Activated naive CD8-positive, alpha-beta T cell treated with anti-CD3 and anti-CD28 coated beads, Interleukin-2, amount 50 U/mL, for 24 hours (primary cell): ENCODE data around the gene ASB6.

Experiments used
- ATAC-seq: fragments of 150-1000 bp; cut with Tn5 transposase; one replicate; pipeline ENCODE4 v1.10.0; 2021
- DNase-seq: peaks from one replicate; pipeline ENCODE4 v3.0.0; 2021
- H3K27ac Mint-ChIP-seq: one replicate; pipeline ENCODE4 v1.8.0; 2021; ENCODE audit warnings: mild to moderate bottlenecking, mixed read lengths
- H3K27me3 Mint-ChIP-seq: one replicate; pipeline ENCODE4 v1.8.0; 2021; ENCODE audit warnings: mixed read lengths
- H3K36me3 Mint-ChIP-seq: one replicate; pipeline ENCODE4 v1.8.0; 2021; ENCODE audit warnings: low read depth, mixed read lengths
- H3K4me1 Mint-ChIP-seq: one replicate; pipeline ENCODE4 v1.8.0; 2021; ENCODE audit warnings: mixed read lengths
- H3K4me3 Mint-ChIP-seq: one replicate; pipeline ENCODE4 v1.8.0; 2021; ENCODE audit warnings: mild to moderate bottlenecking, moderate library complexity, mixed read lengths
- H3K9me3 Mint-ChIP-seq: one replicate; pipeline ENCODE4 v1.8.0; 2021; ENCODE audit warnings: mixed read lengths

The ASB6 gene

DNA sequence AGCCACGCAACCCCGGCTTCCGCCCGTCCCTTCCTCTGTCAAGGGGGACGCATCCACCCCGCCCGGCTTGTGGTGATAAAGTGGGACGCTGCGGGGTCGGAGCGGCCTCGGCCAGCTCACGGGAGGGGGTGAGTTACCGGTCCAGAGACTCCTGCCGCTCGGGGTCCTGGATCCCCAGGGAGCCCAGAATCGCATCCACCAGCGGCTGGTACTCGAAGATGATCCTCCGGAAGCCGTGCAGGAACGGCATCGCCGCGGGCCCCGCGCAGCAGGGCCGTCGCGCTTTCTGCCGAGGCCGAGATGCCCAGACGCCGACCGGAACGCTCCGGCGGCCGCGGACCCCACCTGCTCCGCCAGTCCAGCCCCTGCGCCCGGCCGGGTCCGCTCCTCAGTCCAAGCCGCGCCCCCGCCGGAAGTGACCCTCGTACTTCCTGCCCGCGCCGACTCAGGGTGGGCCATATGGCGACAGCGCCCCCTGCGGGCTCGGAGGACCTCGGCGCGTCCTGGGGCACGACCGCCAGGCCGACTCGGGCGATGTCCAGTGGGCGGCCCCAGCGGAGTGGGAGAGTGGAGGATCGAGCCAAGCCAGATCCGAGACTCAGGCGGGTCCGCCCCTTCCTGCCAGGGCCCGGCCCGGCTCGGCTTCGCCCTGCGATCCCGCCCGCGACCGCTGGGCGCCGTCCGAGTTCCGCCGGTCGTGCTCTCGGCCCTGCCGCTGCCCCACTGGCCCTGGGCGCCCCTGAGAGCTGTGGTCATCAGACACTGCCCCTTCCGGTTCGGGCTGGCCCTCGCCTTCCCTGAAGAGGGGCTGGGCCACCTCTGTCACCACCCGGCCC lies at the start of gene ASB6:
TSS of gene ASB6 (minus strand) at position 402 of the 836 bp plus-strand sequence. CDS start at position 250, 152 bp downstream.
- Mint-ChIP-seq H3K4me3 (peak within 1 kb of the TSS; percentile 90), H3K4me1 (peaks cover 16% of the 10 kb centered on the region), H3K27me3 (no peaks in the 10 kb centered on the region), H3K27ac (peak within 1 kb of the TSS; percentile 84), H3K9me3 (no peaks in the 10 kb centered on the region), H3K36me3 (peaks cover 10% of the 10 kb centered on the region)
- peak; percentile 100 for DNase-seq
- ATAC-seq, result peak; percentile 95

GRCh38 chr9:129688285-129689043 lies 46.5 kb upstream of the ASB6 start:
- H3K27me3 Mint-ChIP-seq, result peaks cover 11% of the 10 kb centered on the region
- H3K27ac Mint-ChIP-seq, result no peak overlapping the region
- DNase-seq (no peak), ATAC-seq (no peak)
- H3K4me1 Mint-ChIP-seq, result no peaks in the 10 kb centered on the region
- H3K36me3 Mint-ChIP-seq, result no peaks in the 10 kb centered on the region
- no peaks in the 10 kb centered on the region for H3K9me3 Mint-ChIP-seq
- no peak overlapping the region for H3K4me3 Mint-ChIP-seq

DNA sequence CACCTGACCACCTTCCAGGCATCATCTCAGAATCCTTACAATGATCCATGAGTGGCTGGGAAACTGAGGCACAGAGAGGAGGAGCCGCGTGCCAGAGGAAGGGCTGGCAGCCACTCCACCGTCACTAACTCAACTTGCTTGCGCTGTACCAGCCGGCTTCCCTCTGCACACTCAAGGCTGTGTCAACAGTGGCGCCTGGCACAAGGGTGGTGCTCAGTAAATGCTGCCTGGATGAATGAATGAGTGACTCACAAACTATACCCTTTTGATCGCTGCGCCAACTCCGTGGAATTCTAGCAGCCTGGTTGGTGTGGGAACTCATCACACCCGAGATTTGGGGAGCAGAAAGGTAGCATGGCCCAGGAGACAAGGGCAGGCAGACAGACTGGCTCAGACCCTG lies 45.4 kb upstream of the ASB6 start:
- H3K4me3 Mint-ChIP-seq, result no peak overlapping the region
- H3K36me3 Mint-ChIP-seq, result no peaks in the 10 kb centered on the region
- no peaks in the 10 kb centered on the region for H3K4me1 Mint-ChIP-seq
- H3K27ac Mint-ChIP-seq, result no peak overlapping the region
- H3K9me3 Mint-ChIP-seq, result no peaks in the 10 kb centered on the region
- peaks cover 9% of the 10 kb centered on the region for H3K27me3 Mint-ChIP-seq
- ATAC-seq (no peak), DNase-seq (no peak)

- Mint-ChIP-seq H3K4me1 (no peaks in the 10 kb centered on the region), H3K4me3 (no peak overlapping the region), H3K27ac (no peak overlapping the region), H3K9me3 (no peaks in the 10 kb centered on the region), H3K27me3 (peaks cover 9% of the 10 kb centered on the region), H3K36me3 (no peaks in the 10 kb centered on the region)
- no peak for DNase-seq
- no peak for ATAC-seq
Measured at GRCh38 chr9:129686736-129687135, 44.8 kb upstream of the ASB6 start.

DNA sequence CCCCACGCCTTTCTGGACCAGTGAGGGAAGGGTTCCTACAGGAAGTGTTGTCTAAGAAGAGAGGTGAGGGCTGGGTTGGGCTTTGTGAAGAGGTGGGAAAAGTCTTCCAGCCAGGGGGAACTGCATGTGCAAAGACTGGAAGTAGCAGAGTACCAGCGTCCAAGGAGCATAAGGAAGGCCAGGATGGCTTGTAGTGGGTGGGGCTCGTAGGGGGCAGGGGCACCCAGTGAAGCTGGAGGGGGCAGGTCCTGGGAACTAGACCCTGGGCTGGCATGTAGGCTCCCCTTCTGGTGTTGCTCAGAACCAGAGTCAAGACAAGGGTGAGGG lies 43.9 kb upstream of the ASB6 start:
- ATAC-seq, result no peak
- no peak for DNase-seq
- no peaks in the 10 kb centered on the region for H3K9me3 Mint-ChIP-seq
- H3K4me1 Mint-ChIP-seq, result no peaks in the 10 kb centered on the region
- no peak overlapping the region for H3K27ac Mint-ChIP-seq
- H3K27me3 Mint-ChIP-seq, result peaks cover 8% of the 10 kb centered on the region
- no peak overlapping the region for H3K4me3 Mint-ChIP-seq
- H3K36me3 Mint-ChIP-seq, result no peaks in the 10 kb centered on the region

DNA sequence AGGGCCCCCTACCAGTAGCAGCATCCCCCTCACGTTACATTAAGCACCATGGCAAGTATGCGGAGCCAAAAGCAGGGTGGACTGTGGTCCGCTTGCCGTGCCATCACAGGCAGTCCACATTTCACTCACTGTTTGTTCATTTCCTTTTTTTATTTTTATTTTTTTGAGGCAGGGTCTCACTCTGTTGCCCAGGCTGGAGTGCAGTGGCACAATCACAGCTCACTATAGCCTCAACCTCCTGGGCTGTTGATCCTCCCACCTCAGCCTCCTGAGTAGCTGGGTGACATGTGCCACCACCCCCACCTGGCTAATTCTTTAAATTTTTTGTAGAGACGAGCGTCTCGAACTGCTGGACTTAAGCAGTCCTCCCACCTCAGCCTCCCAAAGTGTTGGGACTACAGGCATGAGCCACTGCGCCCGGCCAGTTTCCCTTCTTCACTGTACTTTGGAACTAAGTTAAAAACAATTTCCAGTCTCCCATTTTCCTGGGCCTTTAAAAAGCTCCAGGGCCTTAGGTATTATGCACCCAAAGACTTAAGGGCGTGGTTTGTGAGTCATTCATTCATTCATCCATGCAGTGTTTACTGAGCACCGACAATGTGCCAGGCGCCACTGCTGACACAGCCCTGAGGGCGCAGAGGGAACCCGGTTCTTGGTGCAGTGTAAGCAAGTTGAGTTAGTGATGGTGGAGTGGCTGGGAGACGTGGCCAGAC lies 43.4 kb upstream of the ASB6 start:
- peaks cover 12% of the 10 kb centered on the region for H3K27me3 Mint-ChIP-seq
- DNase-seq, result no peak
- H3K36me3 Mint-ChIP-seq, result no peaks in the 10 kb centered on the region
- no peak for ATAC-seq
- H3K27ac Mint-ChIP-seq, result no peak overlapping the region
- H3K4me1 Mint-ChIP-seq, result no peaks in the 10 kb centered on the region
- no peaks in the 10 kb centered on the region for H3K9me3 Mint-ChIP-seq
- H3K4me3 Mint-ChIP-seq, result no peak overlapping the region

DNA sequence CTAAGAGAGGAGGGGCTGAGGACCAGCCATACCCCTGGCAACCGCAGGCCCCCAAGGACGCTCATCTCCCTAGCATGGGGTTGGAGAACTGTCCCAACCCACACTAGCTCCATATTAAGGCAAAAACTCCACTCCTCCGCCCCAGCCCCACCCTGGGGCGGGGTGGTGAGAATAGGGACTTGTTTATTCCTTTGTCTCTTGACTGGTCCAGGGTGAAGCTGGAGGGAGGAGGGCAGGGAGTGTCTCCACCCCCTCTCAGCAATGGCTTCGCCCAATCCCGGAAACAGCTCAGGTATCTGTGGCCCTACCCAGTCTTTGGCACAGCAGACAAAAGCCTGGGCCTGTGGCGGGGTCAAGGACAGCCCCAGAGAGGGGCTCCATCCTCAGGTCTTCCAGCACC lies 40.4 kb upstream of the ASB6 start:
- Mint-ChIP-seq H3K27ac (no peak overlapping the region), H3K36me3 (no peaks in the 10 kb centered on the region), H3K9me3 (no peaks in the 10 kb centered on the region), H3K4me1 (no peaks in the 10 kb centered on the region), H3K27me3 (peaks cover 15% of the 10 kb centered on the region), H3K4me3 (no peak overlapping the region)
- DNase-seq, result no peak
- no peak for ATAC-seq

GRCh38 chr9:129681924-129682323 lies 40.0 kb upstream of the ASB6 start:
- no peaks in the 10 kb centered on the region for H3K9me3 Mint-ChIP-seq
- no peak overlapping the region for H3K27ac Mint-ChIP-seq
- H3K4me1 Mint-ChIP-seq, result no peaks in the 10 kb centered on the region
- no peak overlapping the region for H3K4me3 Mint-ChIP-seq
- peaks cover 17% of the 10 kb centered on the region for H3K27me3 Mint-ChIP-seq
- no peaks in the 10 kb centered on the region for H3K36me3 Mint-ChIP-seq
- ATAC-seq (no peak), DNase-seq (no peak)

- H3K27me3 Mint-ChIP-seq, result peaks cover 18% of the 10 kb centered on the region
- H3K4me1 Mint-ChIP-seq, result no peaks in the 10 kb centered on the region
- no peak overlapping the region for H3K4me3 Mint-ChIP-seq
- no peak for ATAC-seq
- no peaks in the 10 kb centered on the region for H3K9me3 Mint-ChIP-seq
- H3K36me3 Mint-ChIP-seq, result no peaks in the 10 kb centered on the region
- H3K27ac Mint-ChIP-seq, result no peak overlapping the region
- DNase-seq, result no peak
Measured at GRCh38 chr9:129679537-129679936, 37.6 kb upstream of the ASB6 start.

GRCh38 chr9:129678844-129679243 lies 36.9 kb upstream of the ASB6 start:
- H3K4me1 Mint-ChIP-seq, result no peaks in the 10 kb centered on the region
- H3K27ac Mint-ChIP-seq, result no peak overlapping the region
- peaks cover 20% of the 10 kb centered on the region for H3K27me3 Mint-ChIP-seq
- no peaks in the 10 kb centered on the region for H3K36me3 Mint-ChIP-seq
- ATAC-seq (no peak), DNase-seq (no peak)
- H3K9me3 Mint-ChIP-seq, result no peaks in the 10 kb centered on the region
- H3K4me3 Mint-ChIP-seq, result no peak overlapping the region

DNA sequence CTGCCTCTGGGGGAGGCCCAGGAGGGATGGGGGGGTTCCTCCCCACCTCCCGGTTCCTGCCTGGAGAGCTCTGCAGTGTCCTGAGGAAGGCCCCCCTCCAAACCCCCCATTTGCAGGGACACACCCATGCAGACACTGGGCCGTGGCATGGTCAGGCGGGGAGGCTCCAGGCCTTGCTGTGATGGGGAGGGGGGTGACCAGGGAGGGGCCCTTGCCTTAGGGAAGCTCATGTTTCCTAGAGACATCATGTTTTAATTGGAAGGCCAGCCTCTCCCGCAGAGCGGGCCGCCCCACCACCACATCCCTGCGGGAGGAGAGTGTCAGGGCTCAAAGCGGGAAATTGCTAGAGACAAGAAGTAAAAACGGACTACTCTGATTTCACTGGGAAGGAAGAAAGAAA lies 35.5 kb upstream of the ASB6 start:
- ATAC-seq (no peak), DNase-seq (no peak)
- Mint-ChIP-seq H3K4me3 (no peak overlapping the region), H3K36me3 (no peaks in the 10 kb centered on the region), H3K4me1 (no peaks in the 10 kb centered on the region), H3K9me3 (no peaks in the 10 kb centered on the region), H3K27ac (no peak overlapping the region), H3K27me3 (peaks cover 20% of the 10 kb centered on the region)

DNA sequence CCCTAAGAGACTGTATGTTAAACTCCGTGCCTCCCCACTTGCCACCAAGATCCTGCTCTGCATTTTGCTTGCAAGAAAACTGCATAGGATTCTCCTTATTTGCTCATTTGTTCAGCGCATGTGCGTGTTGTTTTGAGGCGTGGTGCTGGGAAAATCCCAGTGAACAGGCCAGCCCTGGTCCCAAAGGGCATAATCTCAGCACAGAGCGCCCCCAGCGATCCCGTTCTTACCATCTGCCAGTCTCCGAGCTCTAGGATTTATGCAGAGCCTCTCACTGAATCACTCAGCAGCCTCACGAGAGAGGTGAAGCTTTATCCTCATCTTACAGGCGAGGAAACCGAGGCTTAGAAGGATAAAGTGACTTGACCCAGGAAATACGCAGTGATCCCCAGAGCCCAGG lies 35.0 kb upstream of the ASB6 start:
- no peak overlapping the region for H3K4me3 Mint-ChIP-seq
- H3K36me3 Mint-ChIP-seq, result no peaks in the 10 kb centered on the region
- no peaks in the 10 kb centered on the region for H3K4me1 Mint-ChIP-seq
- DNase-seq (no peak), ATAC-seq (no peak)
- no peaks in the 10 kb centered on the region for H3K9me3 Mint-ChIP-seq
- H3K27ac Mint-ChIP-seq, result no peak overlapping the region
- peaks cover 20% of the 10 kb centered on the region for H3K27me3 Mint-ChIP-seq

DNA sequence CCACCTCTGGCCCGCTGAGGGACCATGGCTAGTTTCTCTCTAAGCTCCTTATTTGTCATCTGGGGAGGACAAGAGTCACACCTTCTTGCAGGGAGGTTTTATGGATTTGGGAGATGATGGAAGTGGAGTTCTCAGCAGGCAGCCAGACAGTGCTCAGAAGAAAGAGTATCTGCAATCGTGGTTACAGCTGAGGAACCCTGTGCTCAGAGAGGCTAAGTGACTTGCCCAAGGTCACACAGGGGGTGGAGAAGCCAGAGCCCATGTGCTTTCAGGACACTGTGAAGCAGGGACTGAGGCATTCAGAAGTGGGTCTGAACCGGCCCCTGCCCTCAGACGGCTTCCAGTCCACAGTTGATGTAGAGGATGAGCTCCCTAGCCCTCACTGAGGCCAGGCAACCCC lies 34.3 kb upstream of the ASB6 start:
- Mint-ChIP-seq H3K9me3 (no peaks in the 10 kb centered on the region), H3K4me3 (no peak overlapping the region), H3K36me3 (no peaks in the 10 kb centered on the region), H3K4me1 (peaks cover 3% of the 10 kb centered on the region), H3K27ac (no peak overlapping the region), H3K27me3 (peaks cover 20% of the 10 kb centered on the region)
- DNase-seq (no peak), ATAC-seq (no peak)

DNA sequence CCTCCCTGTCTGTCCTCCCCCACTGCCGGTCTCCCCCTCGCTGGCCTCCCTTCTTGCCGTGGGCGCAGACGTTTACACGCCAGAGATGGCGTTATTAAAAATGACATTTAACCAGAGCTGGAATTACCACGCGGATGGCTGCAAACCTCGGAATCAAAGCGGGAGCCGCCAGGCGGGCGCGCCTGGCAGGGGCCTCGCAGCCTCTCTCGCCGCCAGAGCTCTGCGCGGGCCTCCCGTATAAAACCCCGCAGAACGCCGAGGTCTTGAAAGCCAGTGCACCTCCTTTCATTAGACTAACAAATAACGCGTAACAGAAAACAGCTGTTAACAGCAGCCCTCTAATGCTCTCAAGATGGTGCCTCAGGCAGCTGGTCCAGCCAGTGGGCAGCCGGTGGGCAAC lies 33.7 kb upstream of the ASB6 start:
- no peak overlapping the region for H3K27ac Mint-ChIP-seq

DNA sequence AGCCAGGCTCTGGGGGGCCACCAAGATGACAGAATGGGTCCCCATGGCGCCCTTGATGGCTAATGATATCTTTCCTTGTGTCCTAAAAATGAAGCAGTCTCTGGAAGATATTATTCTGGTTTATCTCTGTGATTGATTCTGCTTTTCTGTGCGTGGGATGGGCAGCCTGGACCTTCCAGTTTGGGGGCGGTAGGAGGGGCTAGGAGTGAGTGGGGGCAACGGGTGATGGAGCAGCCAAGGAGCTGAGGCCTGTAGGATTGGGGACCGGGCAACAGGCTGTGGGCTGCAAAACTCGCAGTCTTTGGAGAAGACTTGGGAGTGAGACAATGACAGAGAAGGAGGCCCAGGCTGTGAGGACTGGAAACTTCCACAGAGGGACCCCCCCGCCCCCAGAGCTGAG lies 32.3 kb upstream of the ASB6 start:
- ATAC-seq, result no peak
- Mint-ChIP-seq H3K27me3 (peaks cover 21% of the 10 kb centered on the region), H3K9me3 (no peaks in the 10 kb centered on the region), H3K4me1 (peaks cover 7% of the 10 kb centered on the region), H3K36me3 (no peaks in the 10 kb centered on the region), H3K27ac (no peak overlapping the region), H3K4me3 (no peak overlapping the region)
- no peak for DNase-seq

More for the DNA sequence above, 33.7 kb upstream of the ASB6 start:
- DNase-seq (no peak), ATAC-seq (no peak)
- Mint-ChIP-seq H3K9me3 (no peaks in the 10 kb centered on the region), H3K4me1 (peaks cover 7% of the 10 kb centered on the region), H3K27me3 (peaks cover 16% of the 10 kb centered on the region), H3K4me3 (no peak overlapping the region), H3K36me3 (no peaks in the 10 kb centered on the region)
